ENCODE results near the gene FAM168A. TPM values are rescaled to one million over a fixed set of nuclear protein-coding genes. Genes with fewer than 3 reads are reported as not detected.

Gene FAM168A
- total RNA-seq, 4 donors from 2014 or later, result 31.1 to 50.8 (median 41.1) TPM

GRCh38 chr11:73556966-73557365 lies 40.9 kb downstream of the FAM168A start:
- Histone ChIP-seq H3K27ac (replicated peaks in 1 of 4) (no peak overlapping the region), H3K4me3 (no peak overlapping the region), H3K4me1 (peaks cover 15 to 27% (median 19%) of the 10 kb centered on the region in 4 donors), H3K36me3 (no peaks in the 10 kb centered on the region), H3K27me3 (no peaks in the 10 kb centered on the region), H3K9me3 (no peaks in the 10 kb centered on the region)
- DNase-seq (ENCODE audit: extremely low spot score), result no peak
- TF ChIP-seq, protein P1, sequence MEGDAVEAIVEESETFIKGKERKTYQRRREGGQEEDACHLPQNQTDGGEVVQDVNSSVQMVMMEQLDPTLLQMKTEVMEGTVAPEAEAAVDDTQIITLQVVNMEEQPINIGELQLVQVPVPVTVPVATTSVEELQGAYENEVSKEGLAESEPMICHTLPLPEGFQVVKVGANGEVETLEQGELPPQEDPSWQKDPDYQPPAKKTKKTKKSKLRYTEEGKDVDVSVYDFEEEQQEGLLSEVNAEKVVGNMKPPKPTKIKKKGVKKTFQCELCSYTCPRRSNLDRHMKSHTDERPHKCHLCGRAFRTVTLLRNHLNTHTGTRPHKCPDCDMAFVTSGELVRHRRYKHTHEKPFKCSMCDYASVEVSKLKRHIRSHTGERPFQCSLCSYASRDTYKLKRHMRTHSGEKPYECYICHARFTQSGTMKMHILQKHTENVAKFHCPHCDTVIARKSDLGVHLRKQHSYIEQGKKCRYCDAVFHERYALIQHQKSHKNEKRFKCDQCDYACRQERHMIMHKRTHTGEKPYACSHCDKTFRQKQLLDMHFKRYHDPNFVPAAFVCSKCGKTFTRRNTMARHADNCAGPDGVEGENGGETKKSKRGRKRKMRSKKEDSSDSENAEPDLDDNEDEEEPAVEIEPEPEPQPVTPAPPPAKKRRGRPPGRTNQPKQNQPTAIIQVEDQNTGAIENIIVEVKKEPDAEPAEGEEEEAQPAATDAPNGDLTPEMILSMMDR (IDR thresholded peaks at IDR 0.05), result no peak
- TF ChIP-seq POLR2AphosphoS5 (IDR thresholded peaks at IDR 0.05), result no peak
- no peak for TF ChIP-seq EP300 (IDR thresholded peaks at IDR 0.05)
- no peak for TF ChIP-seq POLR2A (IDR thresholded peaks at IDR 0.05; ENCODE audit: low read depth)
- intact Hi-C loops (cut with DNase I), result no loop called here
- WGBS, result 90% methylated on average over 3 of the region's 3 CpGs

DNA sequence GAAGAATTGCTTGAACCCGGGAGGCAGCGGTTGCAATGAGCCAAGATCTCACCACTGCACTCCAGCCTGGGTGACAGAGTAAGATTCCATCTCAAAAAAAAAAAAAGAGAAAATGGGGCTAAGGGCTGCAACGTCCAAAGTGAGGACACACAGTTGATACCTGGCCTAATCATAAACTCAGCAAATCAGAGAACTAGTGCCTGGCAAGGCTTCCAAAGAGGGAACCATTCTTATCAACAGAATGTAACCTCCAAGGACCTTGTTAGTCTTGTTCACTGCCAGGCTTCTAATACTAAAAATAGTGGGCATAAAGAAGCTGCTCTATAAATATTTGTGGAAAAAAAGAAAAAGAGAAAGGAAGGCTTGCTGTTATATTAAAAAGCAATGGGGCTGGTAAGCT lies 42.3 kb downstream of the FAM168A start:
- Histone ChIP-seq H3K4me1 (peaks cover 24 to 36% (median 30%) of the 10 kb centered on the region in 4 donors), H3K27ac (replicated peaks in 1 of 4) (no peak overlapping the region), H3K27me3 (no peaks in the 10 kb centered on the region), H3K4me3 (no peak overlapping the region), H3K9me3 (no peaks in the 10 kb centered on the region), H3K36me3 (no peaks in the 10 kb centered on the region)
- WGBS, result 85% methylated on average over 3 of the region's 3 CpGs
- no peak for TF ChIP-seq EP300 (IDR thresholded peaks at IDR 0.05)
- no peak for TF ChIP-seq POLR2AphosphoS5 (IDR thresholded peaks at IDR 0.05)
- no peak for TF ChIP-seq POLR2A (IDR thresholded peaks at IDR 0.05; ENCODE audit: low read depth)
- TF ChIP-seq, protein P1 (IDR thresholded peaks at IDR 0.05), result no peak
- no peak for DNase-seq (ENCODE audit: extremely low spot score)
- intact Hi-C loops (cut with DNase I), result no loop called here

DNA sequence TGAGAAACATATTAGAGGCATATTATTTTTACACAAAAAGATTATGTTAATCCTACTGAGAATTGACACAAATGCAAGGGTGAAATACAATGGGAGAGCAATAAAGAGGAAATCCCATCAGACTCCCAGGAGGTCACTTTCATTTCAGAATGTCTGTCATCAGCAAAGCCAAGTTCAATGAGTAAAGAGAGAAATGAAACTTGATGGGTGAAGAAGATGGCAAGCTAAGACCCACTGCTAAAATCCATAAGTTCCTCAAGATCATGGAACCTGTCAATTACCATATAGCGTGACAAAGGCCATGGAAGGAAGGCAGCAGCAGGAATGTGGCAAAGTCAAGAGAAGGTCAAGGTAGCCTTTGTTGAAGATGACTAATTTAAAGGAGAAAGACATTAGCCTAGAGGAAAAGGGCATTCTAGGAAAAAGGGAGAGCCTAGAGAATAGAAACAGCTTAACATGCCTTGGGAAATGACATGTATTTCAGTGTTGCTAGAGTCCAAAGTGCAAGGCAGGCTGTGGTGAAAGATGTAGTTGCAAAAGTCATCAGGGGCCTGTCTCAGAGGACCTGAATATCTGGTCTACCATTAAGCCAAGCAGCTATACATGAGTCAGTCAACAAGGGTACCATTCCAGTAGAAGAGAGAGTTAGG lies 43.1 kb downstream of the FAM168A start:
- WGBS, result 96% methylated on average over 1 of the region's 1 CpG
- H3K27ac ChIP-seq (replicated peaks in 1 of 4), result no peak overlapping the region
- TF ChIP-seq POLR2A (IDR thresholded peaks at IDR 0.05; ENCODE audit: low read depth) (no peak), EP300 (IDR thresholded peaks at IDR 0.05) (no peak), POLR2AphosphoS5 (IDR thresholded peaks at IDR 0.05) (no peak)
- TF ChIP-seq, protein P1 (IDR thresholded peaks at IDR 0.05), result no peak
- no peaks in the 10 kb centered on the region for H3K27me3 ChIP-seq
- intact Hi-C loops (cut with DNase I), result no loop called here
- no peak for DNase-seq (ENCODE audit: extremely low spot score)
- H3K9me3 ChIP-seq, result no peaks in the 10 kb centered on the region
- H3K4me1 ChIP-seq, result peaks cover 17 to 32% (median 26%) of the 10 kb centered on the region in 4 donors
- no peaks in the 10 kb centered on the region for H3K36me3 ChIP-seq
- H3K4me3 ChIP-seq, result no peak overlapping the region

GRCh38 chr11:73553266-73553665 lies 44.6 kb downstream of the FAM168A start:
- intact Hi-C loops (cut with DNase I), result no loop called here
- Histone ChIP-seq H3K27ac (replicated peaks in 1 of 4) (no peak overlapping the region), H3K27me3 (no peaks in the 10 kb centered on the region), H3K4me3 (no peak overlapping the region), H3K9me3 (no peaks in the 10 kb centered on the region), H3K4me1 (peaks cover 14 to 27% (median 23%) of the 10 kb centered on the region in 4 donors), H3K36me3 (no peaks in the 10 kb centered on the region)
- TF ChIP-seq, protein P1 (IDR thresholded peaks at IDR 0.05), result no peak
- TF ChIP-seq POLR2A (IDR thresholded peaks at IDR 0.05; ENCODE audit: low read depth) (no peak), POLR2AphosphoS5 (IDR thresholded peaks at IDR 0.05) (no peak), EP300 (IDR thresholded peaks at IDR 0.05) (no peak)
- DNase-seq (ENCODE audit: extremely low spot score), result no peak
- WGBS, result 90% methylated on average over 2 of the region's 2 CpGs

GRCh38 chr11:73551677-73552076 lies 46.2 kb downstream of the FAM168A start:
- H3K4me1 ChIP-seq, result peaks cover 14 to 27% (median 23%) of the 10 kb centered on the region in 4 donors
- no peaks in the 10 kb centered on the region for H3K9me3 ChIP-seq
- H3K27me3 ChIP-seq, result no peaks in the 10 kb centered on the region
- no peak for DNase-seq (ENCODE audit: extremely low spot score)
- no peaks in the 10 kb centered on the region for H3K36me3 ChIP-seq
- TF ChIP-seq EP300 (IDR thresholded peaks at IDR 0.05) (no peak), POLR2AphosphoS5 (IDR thresholded peaks at IDR 0.05) (no peak), POLR2A (IDR thresholded peaks at IDR 0.05; ENCODE audit: low read depth) (no peak)
- TF ChIP-seq, protein P1 (IDR thresholded peaks at IDR 0.05), result no peak
- intact Hi-C loops (cut with DNase I), result no loop called here
- H3K4me3 ChIP-seq, result no peak overlapping the region
- WGBS, result 63% methylated on average over 1 of the region's 1 CpG
- H3K27ac ChIP-seq (replicated peaks in 1 of 4), result no peak overlapping the region

Data from esophagus muscularis mucosa (tissue), 4 donors.